ENCODE data around the gene FKBP7.
A peak's percentile ranks its signal among the peaks of the same experiment; 100 is the strongest.

FKBP7 gene

GRCh38 chr2:178506949-178507348 lies 28.5 kb upstream of the FKBP7 start:
- H3K9me3 ChIP-seq (ENCODE audit: control insufficient read depth, insufficient read depth, low read length), result no peaks in the 10 kb centered on the region
- peaks cover 16% of the 10 kb centered on the region for H3K4me1 ChIP-seq (ENCODE audit: insufficient read depth, low read length)
- H3K9ac ChIP-seq (ENCODE audit: low read depth, low read length), result no peak overlapping the region
- H3K36me3 ChIP-seq (ENCODE audit: insufficient read depth, low read length), result no peaks in the 10 kb centered on the region

DNA sequence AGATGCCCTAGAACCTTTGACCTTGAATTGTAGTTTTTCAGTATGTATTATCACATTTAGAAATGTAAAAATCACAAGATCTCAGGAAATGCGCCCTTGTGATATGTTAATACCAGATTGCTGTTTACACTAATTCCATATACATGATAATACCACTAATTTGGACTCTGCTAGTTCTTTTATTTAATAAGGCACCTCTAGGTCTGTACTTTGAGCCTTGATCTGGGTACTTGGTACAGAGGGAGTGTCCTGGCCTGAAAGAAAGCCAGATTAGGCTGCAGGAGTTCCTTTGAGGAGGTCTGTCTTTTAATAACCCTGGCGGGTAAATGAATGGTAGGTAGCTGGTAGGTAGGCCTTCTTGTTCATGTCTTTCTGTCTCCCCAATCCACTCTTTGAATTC lies 28.1 kb upstream of the FKBP7 start:
- Histone ChIP-seq H3K36me3 (ENCODE audit: insufficient read depth, low read length) (no peaks in the 10 kb centered on the region), H3K9ac (ENCODE audit: low read depth, low read length) (no peak overlapping the region), H3K4me1 (ENCODE audit: insufficient read depth, low read length) (peaks cover 16% of the 10 kb centered on the region), H3K9me3 (ENCODE audit: control insufficient read depth, insufficient read depth, low read length) (no peaks in the 10 kb centered on the region)

DNA sequence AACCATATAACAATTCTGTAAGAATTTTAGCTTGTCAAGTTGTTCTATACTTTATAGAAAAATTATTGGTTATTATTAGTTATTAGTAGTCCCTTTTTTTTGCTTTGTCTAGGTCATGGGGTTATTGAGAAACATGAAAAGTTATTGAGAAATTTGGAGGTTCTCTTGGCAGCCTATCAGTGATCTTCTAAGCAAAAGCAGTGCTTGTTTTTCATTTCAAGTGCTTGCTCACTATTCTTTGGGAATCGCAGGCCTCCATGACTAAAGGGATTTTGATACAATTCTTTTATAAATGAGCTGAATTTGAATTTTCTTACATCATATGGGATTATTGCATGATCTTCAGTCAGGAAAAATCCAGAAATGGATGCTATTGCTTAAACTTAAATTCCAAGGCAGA lies 27.7 kb upstream of the FKBP7 start:
- peaks cover 16% of the 10 kb centered on the region for H3K4me1 ChIP-seq (ENCODE audit: insufficient read depth, low read length)
- H3K36me3 ChIP-seq (ENCODE audit: insufficient read depth, low read length), result no peaks in the 10 kb centered on the region
- H3K9ac ChIP-seq (ENCODE audit: low read depth, low read length), result no peak overlapping the region
- no peaks in the 10 kb centered on the region for H3K9me3 ChIP-seq (ENCODE audit: control insufficient read depth, insufficient read depth, low read length)

DNA sequence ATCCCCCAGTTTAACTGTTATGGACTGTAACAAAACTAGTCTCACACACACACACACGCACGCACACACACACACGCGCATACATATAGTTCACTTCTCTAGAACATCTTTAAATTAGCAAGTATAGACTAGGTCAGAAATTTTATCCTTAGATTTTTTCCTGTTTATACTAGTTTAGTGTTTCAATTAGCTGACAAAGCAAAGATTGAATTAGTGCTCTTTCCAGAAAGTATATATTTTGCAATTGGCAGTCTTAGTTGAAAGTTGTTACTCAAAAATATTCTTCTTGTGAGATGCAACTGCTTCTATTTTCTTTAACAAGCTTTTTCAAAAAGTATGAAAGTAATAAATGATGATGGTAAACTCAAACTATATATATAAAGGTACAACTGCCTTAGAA lies 24.4 kb upstream of the FKBP7 start:
- Histone ChIP-seq H3K4me1 (ENCODE audit: insufficient read depth, low read length) (peaks cover 13% of the 10 kb centered on the region), H3K9ac (ENCODE audit: low read depth, low read length) (no peak overlapping the region), H3K9me3 (ENCODE audit: control insufficient read depth, insufficient read depth, low read length) (no peaks in the 10 kb centered on the region), H3K36me3 (ENCODE audit: insufficient read depth, low read length) (peaks cover 4% of the 10 kb centered on the region; the same call in 1 of the 2 replicates)

GRCh38 chr2:178499640-178500039 lies 21.2 kb upstream of the FKBP7 start:
- Histone ChIP-seq H3K9me3 (ENCODE audit: control insufficient read depth, insufficient read depth, low read length) (no peaks in the 10 kb centered on the region), H3K4me1 (ENCODE audit: insufficient read depth, low read length) (0 out of 2 replicates have a peak, but pooled peaks cover 3% of the 10 kb centered on the region), H3K9ac (ENCODE audit: low read depth, low read length) (no peak overlapping the region), H3K36me3 (ENCODE audit: insufficient read depth, low read length) (peaks cover 4% of the 10 kb centered on the region; the same call in 1 of the 2 replicates)

DNA sequence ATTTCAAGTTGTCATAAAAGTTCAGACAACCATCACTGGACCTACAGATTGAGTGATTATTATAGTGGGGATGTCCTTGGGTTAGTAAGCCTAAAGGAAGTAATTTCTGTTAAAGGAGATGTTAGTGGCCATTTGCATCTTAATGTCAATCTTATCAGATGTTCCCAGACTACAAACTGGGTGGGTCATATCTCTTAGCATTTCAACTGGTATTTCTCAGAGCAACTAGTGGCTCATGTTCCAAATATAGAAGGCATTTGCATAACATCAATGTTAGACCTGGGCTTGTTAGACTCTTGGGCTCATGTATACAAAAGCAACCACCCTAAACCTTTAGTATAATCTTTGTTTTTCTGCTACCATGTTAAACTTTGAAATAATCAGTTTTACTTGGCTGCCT lies 19.7 kb upstream of the FKBP7 start:
- no peak overlapping the region for H3K9ac ChIP-seq (ENCODE audit: low read depth, low read length)
- 0 out of 2 replicates have a peak, but pooled peaks cover 3% of the 10 kb centered on the region for H3K4me1 ChIP-seq (ENCODE audit: insufficient read depth, low read length)
- H3K36me3 ChIP-seq (ENCODE audit: insufficient read depth, low read length), result peaks cover 4% of the 10 kb centered on the region; the same call in 1 of the 2 replicates
- no peaks in the 10 kb centered on the region for H3K9me3 ChIP-seq (ENCODE audit: control insufficient read depth, insufficient read depth, low read length)

- Histone ChIP-seq H3K4me1 (ENCODE audit: insufficient read depth, low read length) (0 out of 2 replicates have a peak, but pooled peaks cover 3% of the 10 kb centered on the region), H3K9ac (ENCODE audit: low read depth, low read length) (no peak overlapping the region), H3K36me3 (ENCODE audit: insufficient read depth, low read length) (peaks cover 4% of the 10 kb centered on the region; the same call in 1 of the 2 replicates), H3K9me3 (ENCODE audit: control insufficient read depth, insufficient read depth, low read length) (no peaks in the 10 kb centered on the region)
These were observed 17.6 kb upstream of the FKBP7 start for GRCh38 chr2:178496049-178496448.

GRCh38 chr2:178491612-178492011 lies 13.2 kb upstream of the FKBP7 start:
- no peaks in the 10 kb centered on the region for H3K9me3 ChIP-seq (ENCODE audit: control insufficient read depth, insufficient read depth, low read length)
- H3K36me3 ChIP-seq (ENCODE audit: insufficient read depth, low read length), result no peaks in the 10 kb centered on the region

DNA sequence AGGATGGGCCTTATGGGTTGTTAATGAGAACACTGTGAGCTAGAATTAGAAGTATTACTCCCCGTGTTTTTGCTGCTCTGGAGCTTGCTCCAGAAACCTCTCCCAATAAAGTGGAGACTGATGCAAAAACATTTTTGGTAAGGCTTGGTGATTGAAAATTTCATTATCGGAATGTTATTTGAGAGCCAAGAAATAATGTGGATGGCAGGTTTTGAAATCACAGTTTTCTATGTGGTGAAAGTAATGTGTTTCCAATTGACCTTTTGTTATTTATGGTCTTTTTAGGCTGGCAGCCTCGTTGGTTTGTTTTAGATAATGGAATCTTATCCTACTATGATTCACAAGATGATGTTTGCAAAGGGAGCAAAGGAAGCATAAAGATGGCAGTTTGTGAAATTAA lies 7.0 kb upstream of the FKBP7 start:
- H3K9ac ChIP-seq (ENCODE audit: low read depth, low read length), result no peak overlapping the region
- H3K4me1 ChIP-seq (ENCODE audit: insufficient read depth, low read length), result peaks cover 13% of the 10 kb centered on the region
- no peaks in the 10 kb centered on the region for H3K9me3 ChIP-seq (ENCODE audit: control insufficient read depth, insufficient read depth, low read length)
- H3K36me3 ChIP-seq (ENCODE audit: insufficient read depth, low read length), result no peaks in the 10 kb centered on the region

More at GRCh38 chr2:178491612-178492011, 13.2 kb upstream of the FKBP7 start:
- Histone ChIP-seq H3K4me1 (ENCODE audit: insufficient read depth, low read length) (no peaks in the 10 kb centered on the region), H3K9ac (ENCODE audit: low read depth, low read length) (no peak overlapping the region)

- Histone ChIP-seq H3K9ac (ENCODE audit: low read depth, low read length) (no peak overlapping the region), H3K9me3 (ENCODE audit: control insufficient read depth, insufficient read depth, low read length) (no peaks in the 10 kb centered on the region), H3K36me3 (ENCODE audit: insufficient read depth, low read length) (no peaks in the 10 kb centered on the region), H3K4me1 (ENCODE audit: insufficient read depth, low read length) (peaks cover 13% of the 10 kb centered on the region)
These were observed 6.0 kb upstream of the FKBP7 start for GRCh38 chr2:178484245-178485041.

- Histone ChIP-seq H3K9me3 (ENCODE audit: control insufficient read depth, insufficient read depth, low read length) (no peaks in the 10 kb centered on the region), H3K4me1 (ENCODE audit: insufficient read depth, low read length) (peaks cover 13% of the 10 kb centered on the region), H3K9ac (ENCODE audit: low read depth, low read length) (peak overlapping the region; percentile 28; the same call in 1 of the 2 replicates), H3K36me3 (ENCODE audit: insufficient read depth, low read length) (no peaks in the 10 kb centered on the region)
These were observed 4.0 kb upstream of the FKBP7 start for GRCh38 chr2:178482437-178482836.

GRCh38 chr2:178480227-178481181 lies 2.1 kb upstream of the FKBP7 start, which contains the start of gene PLEKHA3:
Gene PLEKHA3 (plus strand): TSS chr2:178480457. CDS start chr2:178480870, 413 bp downstream.
- Histone ChIP-seq H3K4me1 (ENCODE audit: insufficient read depth, low read length) (peaks cover 13% of the 10 kb centered on the region), H3K9me3 (ENCODE audit: control insufficient read depth, insufficient read depth, low read length) (no peaks in the 10 kb centered on the region), H3K9ac (ENCODE audit: low read depth, low read length) (peak within 1 kb of the TSS; percentile 96; the same call in 1 of the 2 replicates), H3K36me3 (ENCODE audit: insufficient read depth, low read length) (no peaks in the 10 kb centered on the region)

DNA sequence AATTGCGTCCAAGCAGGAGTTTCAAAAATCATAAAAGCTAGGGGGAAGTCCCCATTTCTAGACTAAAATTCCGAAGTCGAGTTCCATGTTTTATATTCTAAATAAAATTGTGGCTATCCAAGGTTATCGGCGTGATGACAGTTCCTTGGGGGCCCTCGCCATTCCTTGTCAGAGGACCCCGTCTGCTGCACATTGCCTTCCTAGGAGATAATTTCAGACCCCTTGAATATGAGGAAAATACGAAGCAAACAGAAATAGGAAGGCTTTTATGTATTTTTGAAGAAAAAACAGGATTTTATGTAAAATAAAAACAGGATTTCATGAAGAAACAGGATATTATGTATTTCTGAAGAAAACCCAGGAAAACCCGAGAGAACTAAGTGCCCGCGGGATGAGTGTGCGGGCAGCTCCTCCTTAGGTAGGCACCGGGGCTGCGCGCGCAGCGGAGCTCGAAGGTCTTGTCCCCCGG lies 1.4 kb upstream of the FKBP7 start:
- Histone ChIP-seq H3K4me1 (ENCODE audit: insufficient read depth, low read length) (peaks cover 13% of the 10 kb centered on the region), H3K9me3 (ENCODE audit: control insufficient read depth, insufficient read depth, low read length) (no peaks in the 10 kb centered on the region), H3K9ac (ENCODE audit: low read depth, low read length) (peak overlapping the region; percentile 96; the same call in 1 of the 2 replicates), H3K36me3 (ENCODE audit: insufficient read depth, low read length) (no peaks in the 10 kb centered on the region)

DNA sequence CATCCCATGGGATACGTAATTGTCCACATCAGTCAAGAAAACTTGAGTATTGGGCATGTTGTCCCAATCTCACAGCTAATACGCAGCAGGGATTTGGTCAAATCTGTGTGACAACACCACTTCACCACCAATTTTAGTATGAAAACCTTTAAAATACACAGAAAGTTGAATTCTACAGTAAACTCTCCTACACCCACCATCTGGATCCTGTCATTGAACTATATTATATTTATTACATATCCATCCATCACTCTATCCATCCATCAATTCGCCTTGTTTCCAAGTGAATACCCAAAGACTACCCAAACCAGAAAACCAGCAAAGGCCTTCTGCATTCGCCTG lies 846 bp upstream of the FKBP7 start:
- Histone ChIP-seq H3K36me3 (ENCODE audit: insufficient read depth, low read length) (no peaks in the 10 kb centered on the region), H3K4me1 (ENCODE audit: insufficient read depth, low read length) (peaks cover 13% of the 10 kb centered on the region), H3K9me3 (ENCODE audit: control insufficient read depth, insufficient read depth, low read length) (no peaks in the 10 kb centered on the region), H3K9ac (ENCODE audit: low read depth, low read length) (peak overlapping the region; percentile 96; the same call in 1 of the 2 replicates)

Data from ES-I3 (cell line).